ENCODE data around the gene CSF3R. TPM values are rescaled to one million over a fixed set of nuclear protein-coding genes. Genes with fewer than 3 reads are reported as not detected.
"Not testable (repeated sequence)": the region's sequence is repeated elsewhere in the genome, so short reads cannot be mapped to it uniquely, and the experiment has no call there.

Gene CSF3R
- total RNA-seq, 2 donors from 2014 or later, result 0.64 to 0.78 TPM

- Mint-ChIP-seq H3K4me1 (ENCODE audit: low read depth in 2 of 2) (peaks cover 0 to 11% of the 10 kb centered on the region in 2 donors), H3K36me3 (no peaks in the 10 kb centered on the region), H3K27ac (no peak overlapping the region), H3K27me3 (peaks cover 0 to 2% of the 10 kb centered on the region in 2 donors), H3K9me3 (no peaks in the 10 kb centered on the region), H3K4me3 (no peak overlapping the region)
- no peak for DNase-seq (ENCODE audit: low spot score)
- no peak for ATAC-seq
Observed at GRCh38 chr1:36520771-36521420, 38.2 kb upstream of the CSF3R start.

- H3K9me3 Mint-ChIP-seq, result no peaks in the 10 kb centered on the region
- no peaks in the 10 kb centered on the region for H3K36me3 Mint-ChIP-seq
- DNase-seq (ENCODE audit: low spot score), result no peak
- no peak overlapping the region for H3K27ac Mint-ChIP-seq
- peaks cover 0 to 2% of the 10 kb centered on the region in 2 donors for H3K27me3 Mint-ChIP-seq
- H3K4me3 Mint-ChIP-seq, result no peak overlapping the region
- H3K4me1 Mint-ChIP-seq (ENCODE audit: low read depth in 2 of 2), result peaks cover 0 to 11% of the 10 kb centered on the region in 2 donors
- no peak for ATAC-seq
Observed at GRCh38 chr1:36520056-36520455, 37.3 kb upstream of the CSF3R start.

GRCh38 chr1:36517011-36517771 lies 34.5 kb upstream of the CSF3R start:
- no peaks in the 10 kb centered on the region for H3K36me3 Mint-ChIP-seq
- H3K4me3 Mint-ChIP-seq, result no peak overlapping the region
- no peaks in the 10 kb centered on the region for H3K9me3 Mint-ChIP-seq

GRCh38 chr1:36516372-36517010 lies 33.8 kb upstream of the CSF3R start:
- no peaks in the 10 kb centered on the region for H3K4me1 Mint-ChIP-seq (ENCODE audit: low read depth in 2 of 2)
- H3K4me3 Mint-ChIP-seq, result no peak overlapping the region
- no peaks in the 10 kb centered on the region for H3K36me3 Mint-ChIP-seq
- DNase-seq (ENCODE audit: low spot score) (no peak), ATAC-seq (peak; percentile 31 to 62)
- no peaks in the 10 kb centered on the region for H3K27me3 Mint-ChIP-seq
- H3K27ac Mint-ChIP-seq, result no peak overlapping the region
- H3K9me3 Mint-ChIP-seq, result no peaks in the 10 kb centered on the region

More at GRCh38 chr1:36517011-36517771, 34.5 kb upstream of the CSF3R start:
- no peak for ATAC-seq
- no peak for DNase-seq (ENCODE audit: low spot score)
- peak overlapping the region in 1 of 2 donors; percentile 3 for H3K27ac Mint-ChIP-seq
- H3K27me3 Mint-ChIP-seq, result no peaks in the 10 kb centered on the region
- no peaks in the 10 kb centered on the region for H3K4me1 Mint-ChIP-seq (ENCODE audit: low read depth in 2 of 2)

- H3K27me3 Mint-ChIP-seq, result no peaks in the 10 kb centered on the region
- no peaks in the 10 kb centered on the region for H3K4me1 Mint-ChIP-seq (ENCODE audit: low read depth in 2 of 2)
- no peak overlapping the region for H3K4me3 Mint-ChIP-seq
- no peak for DNase-seq (ENCODE audit: low spot score)
- no peaks in the 10 kb centered on the region for H3K9me3 Mint-ChIP-seq
- no peak overlapping the region for H3K27ac Mint-ChIP-seq
- H3K36me3 Mint-ChIP-seq, result no peaks in the 10 kb centered on the region
- ATAC-seq, result no peak
Observed at GRCh38 chr1:36515315-36516138, 32.8 kb upstream of the CSF3R start.

GRCh38 chr1:36514501-36514900 lies 31.8 kb upstream of the CSF3R start:
- DNase-seq (ENCODE audit: low spot score) (no peak), ATAC-seq (peak in 1 of 2 donors; percentile 4)
- Mint-ChIP-seq H3K27me3 (no peaks in the 10 kb centered on the region), H3K4me1 (ENCODE audit: low read depth in 2 of 2) (no peaks in the 10 kb centered on the region), H3K36me3 (no peaks in the 10 kb centered on the region), H3K9me3 (no peaks in the 10 kb centered on the region), H3K27ac (no peak overlapping the region), H3K4me3 (no peak overlapping the region)

- Mint-ChIP-seq H3K4me3 (no peak overlapping the region), H3K4me1 (ENCODE audit: low read depth in 2 of 2) (no peaks in the 10 kb centered on the region), H3K9me3 (no peaks in the 10 kb centered on the region), H3K36me3 (no peaks in the 10 kb centered on the region), H3K27me3 (no peaks in the 10 kb centered on the region), H3K27ac (no peak overlapping the region)
- DNase-seq (ENCODE audit: low spot score), result no peak
- ATAC-seq, result no peak
Observed at GRCh38 chr1:36513676-36514473, 31.2 kb upstream of the CSF3R start.

GRCh38 chr1:36512842-36513241 lies 30.1 kb upstream of the CSF3R start:
- Mint-ChIP-seq H3K27me3 (peaks cover 0 to under 1% of the 10 kb centered on the region in 2 donors), H3K4me3 (no peak overlapping the region), H3K4me1 (ENCODE audit: low read depth in 2 of 2) (no peaks in the 10 kb centered on the region), H3K27ac (no peak overlapping the region), H3K9me3 (no peaks in the 10 kb centered on the region), H3K36me3 (no peaks in the 10 kb centered on the region)
- ATAC-seq, result no peak
- no peak for DNase-seq (ENCODE audit: low spot score)

GRCh38 chr1:36511804-36512798 lies 29.4 kb upstream of the CSF3R start:
- H3K36me3 Mint-ChIP-seq, result no peaks in the 10 kb centered on the region
- H3K4me3 Mint-ChIP-seq, result no peak overlapping the region
- no peak overlapping the region for H3K27ac Mint-ChIP-seq
- ATAC-seq, result no peak
- DNase-seq (ENCODE audit: low spot score), result no peak
- H3K27me3 Mint-ChIP-seq, result peaks cover 5 to 8% of the 10 kb centered on the region in 2 donors
- no peaks in the 10 kb centered on the region for H3K4me1 Mint-ChIP-seq (ENCODE audit: low read depth in 2 of 2)
- H3K9me3 Mint-ChIP-seq, result no peaks in the 10 kb centered on the region

- not testable (repeated sequence) for DNase-seq (ENCODE audit: low spot score); H3K4me3 Mint-ChIP-seq; H3K4me1 Mint-ChIP-seq (ENCODE audit: low read depth in 2 of 2); H3K9me3 Mint-ChIP-seq; H3K27ac Mint-ChIP-seq; ATAC-seq; H3K36me3 Mint-ChIP-seq
- peaks cover 7 to 15% of the 10 kb centered on the region in 2 donors for H3K27me3 Mint-ChIP-seq
Observed at GRCh38 chr1:36511220-36511619, 28.5 kb upstream of the CSF3R start.

- H3K4me1 Mint-ChIP-seq (ENCODE audit: low read depth in 2 of 2), result no peaks in the 10 kb centered on the region
- no peak overlapping the region for H3K27ac Mint-ChIP-seq
- H3K36me3 Mint-ChIP-seq, result no peaks in the 10 kb centered on the region
- H3K27me3 Mint-ChIP-seq, result peaks cover 7 to 15% of the 10 kb centered on the region in 2 donors
- H3K4me3 Mint-ChIP-seq, result no peak overlapping the region
- DNase-seq (ENCODE audit: low spot score) (no peak), ATAC-seq (no peak)
- H3K9me3 Mint-ChIP-seq, result no peaks in the 10 kb centered on the region
Observed at GRCh38 chr1:36510418-36510817, 27.7 kb upstream of the CSF3R start.

GRCh38 chr1:36508257-36508656 lies 25.5 kb upstream of the CSF3R start:
- Mint-ChIP-seq H3K27me3 (peaks cover 14 to 29% of the 10 kb centered on the region in 2 donors), H3K9me3 (no peaks in the 10 kb centered on the region), H3K4me3 (no peak overlapping the region), H3K4me1 (ENCODE audit: low read depth in 2 of 2) (no peaks in the 10 kb centered on the region), H3K36me3 (no peaks in the 10 kb centered on the region), H3K27ac (no peak overlapping the region)
- no peak for DNase-seq (ENCODE audit: low spot score)
- no peak for ATAC-seq
